Measurements from ENCODE around the gene DOCK4.

- TF ChIP-seq CTCF (IDR thresholded peaks at IDR 0.05) (no peak), EP300 (IDR thresholded peaks at IDR 0.05) (no peak), POLR2A (IDR thresholded peaks at IDR 0.05) (no peak)
These were observed 461.6 kb downstream of the DOCK4 start for GRCh38 chr7:111744501-111745155.
